Bone marrow (tissue), 2 donors: ENCODE data around the gene RNU11.
"Not testable (repeated sequence)": the region's sequence is repeated elsewhere in the genome, so short reads cannot be mapped to it uniquely, and the experiment has no call there.

Experiments
- DNase-seq, 2 donors: peaks; one replicate each; lab custom pipeline; 2025; lab: John Stamatoyannopoulos, UW

Gene RNU11

DNA sequence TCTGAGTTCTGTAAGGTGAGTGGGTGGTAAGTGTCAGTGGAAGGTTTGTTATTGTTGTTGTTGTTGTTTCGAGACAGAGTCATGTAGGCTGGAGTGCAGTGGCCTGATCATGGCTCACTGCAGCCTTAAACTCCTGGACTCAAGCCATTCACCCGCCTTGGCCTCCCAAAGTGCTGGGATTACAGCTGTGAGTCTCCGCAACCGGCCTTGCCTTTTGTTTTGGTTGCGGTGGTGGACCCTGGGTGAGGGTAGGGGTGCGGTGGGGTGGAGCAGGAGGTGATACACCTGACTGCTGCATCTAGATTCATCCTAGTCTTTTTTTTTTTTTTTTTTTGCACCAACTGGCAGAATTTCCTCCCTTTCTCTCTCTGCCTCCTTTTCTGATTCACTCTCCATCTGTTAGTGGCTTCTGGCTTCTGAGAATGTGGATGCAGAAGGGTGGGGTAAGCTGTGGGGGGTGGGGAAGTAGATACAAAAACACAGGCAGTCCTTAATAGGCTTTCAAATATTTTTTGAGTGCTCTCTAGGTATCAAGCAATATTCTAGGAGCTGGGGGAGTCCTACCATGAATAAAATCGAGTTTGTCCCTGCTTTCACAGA is 15.6 kb downstream of the RNU11 start:
- no peak for DNase-seq

- no peak for DNase-seq
Measured at GRCh38 chr1:28666806-28667205, 18.4 kb downstream of the RNU11 start.

- peak; percentile 54 to 62 for DNase-seq
Measured at GRCh38 chr1:28668191-28668955, 20.0 kb downstream of the RNU11 start, which contains the start of gene GMEB1. Gene GMEB1 (plus strand): TSS chr1:28668784. CDS start chr1:28683613, 14,829 bp downstream.

GRCh38 chr1:28668956-28669723 is 20.7 kb downstream of the RNU11 start:
- DNase-seq = peak; percentile 22 to 41

GRCh38 chr1:28671254-28671780 is 22.9 kb downstream of the RNU11 start:
- DNase-seq = no peak

DNA sequence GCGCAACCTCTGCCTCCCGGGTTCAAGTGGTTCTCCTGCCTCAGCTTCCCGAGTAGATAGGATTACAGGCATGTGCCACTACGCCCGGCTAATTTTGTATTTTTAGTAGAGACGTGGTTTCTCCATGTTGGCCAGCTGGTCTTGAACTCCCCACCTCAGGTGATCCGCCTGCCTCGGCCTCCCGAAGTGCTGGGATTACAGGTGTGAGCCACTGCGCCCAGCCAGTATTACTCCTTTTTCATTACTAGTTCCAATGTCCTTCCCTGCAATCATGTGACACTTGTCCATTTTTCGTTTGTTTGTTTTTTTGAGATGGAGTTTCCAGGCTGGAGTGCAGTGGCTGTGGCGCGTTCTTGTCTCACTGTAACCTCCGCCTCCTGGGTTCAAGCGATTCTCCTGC is 24.6 kb downstream of the RNU11 start:
- not testable (repeated sequence) for DNase-seq

DNA sequence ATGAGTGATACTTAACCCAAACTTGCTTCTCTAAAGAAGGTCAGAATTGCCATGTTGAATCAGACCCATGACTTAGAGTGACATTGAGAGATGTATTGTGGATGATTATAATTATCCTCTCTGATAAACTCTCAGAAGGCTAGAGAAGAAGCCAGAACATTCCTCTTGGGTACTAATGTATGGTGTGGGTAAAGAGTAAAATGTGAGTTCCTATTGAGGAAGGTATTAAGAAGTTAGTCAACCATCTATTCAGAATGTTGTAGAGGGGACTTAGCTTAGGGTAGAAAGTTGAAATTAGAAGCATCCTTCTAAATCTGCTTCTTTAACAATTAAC is 27.5 kb downstream of the RNU11 start:
- no peak for DNase-seq

GRCh38 chr1:28680151-28680550 is 31.8 kb downstream of the RNU11 start:
- no peak for DNase-seq

GRCh38 chr1:28682840-28683239 is 34.4 kb downstream of the RNU11 start:
- DNase-seq = no peak

- no peak for DNase-seq
Measured at GRCh38 chr1:28684937-28685336, 36.5 kb downstream of the RNU11 start.

GRCh38 chr1:28691627-28692026 is 43.2 kb downstream of the RNU11 start:
- not testable (repeated sequence) for DNase-seq
